GM18526 (cell line): Measurements from ENCODE around the gene DCC.

Experiments
- POLR2A ChIP-seq: IDR thresholded peaks from 3 replicates; pipeline ENCODE4 v1.6.1; 2011; ENCODE audit not compliant: insufficient read length; ENCODE audit errors: extremely low read depth

The DCC gene

DNA sequence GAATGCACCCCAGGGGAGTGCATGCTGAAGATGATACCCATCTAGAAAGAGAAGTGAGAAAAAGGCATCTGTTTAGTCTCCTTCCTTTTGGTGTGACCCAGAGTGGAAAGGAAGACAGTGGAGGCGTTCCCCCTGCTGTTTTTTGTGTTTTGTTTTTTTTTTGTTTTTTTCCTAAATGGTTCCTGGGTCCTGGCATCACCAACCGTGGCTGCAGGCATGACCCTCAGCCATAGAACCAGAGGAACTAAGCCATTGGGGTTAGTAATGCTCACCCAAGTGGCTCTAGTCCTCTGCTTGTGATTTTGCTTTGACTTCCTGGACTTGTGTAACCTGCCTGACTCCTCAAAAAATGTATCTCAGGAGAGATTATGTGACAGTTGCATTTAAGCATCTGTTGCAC lies 451.3 kb downstream of the DCC start:
- TF ChIP-seq POLR2A = no peak

DNA sequence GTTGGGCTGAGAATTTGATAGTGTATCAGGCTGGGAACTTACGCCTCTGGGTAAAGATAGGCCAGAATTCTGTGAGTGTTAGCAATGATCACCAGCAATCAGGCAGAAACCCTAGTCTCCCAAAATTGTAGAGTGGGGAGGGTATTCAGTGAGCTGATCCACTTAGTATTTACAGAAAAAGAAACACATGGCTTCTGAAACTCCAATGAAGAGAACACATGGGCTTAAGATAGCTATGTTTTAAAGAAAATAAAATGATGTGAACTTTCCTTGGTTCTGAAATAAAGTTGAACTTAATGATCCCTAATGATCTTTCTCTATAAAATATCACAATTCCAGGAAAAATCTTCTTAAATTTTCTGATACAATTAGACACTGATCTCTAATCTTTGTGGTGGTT lies 472.8 kb downstream of the DCC start:
- no peak for TF ChIP-seq POLR2A

GRCh38 chr18:52813635-52814416 lies 473.8 kb downstream of the DCC start:
- no peak for TF ChIP-seq POLR2A

- TF ChIP-seq POLR2A = no peak
Measured at GRCh38 chr18:52815651-52816050, 475.7 kb downstream of the DCC start.

DNA sequence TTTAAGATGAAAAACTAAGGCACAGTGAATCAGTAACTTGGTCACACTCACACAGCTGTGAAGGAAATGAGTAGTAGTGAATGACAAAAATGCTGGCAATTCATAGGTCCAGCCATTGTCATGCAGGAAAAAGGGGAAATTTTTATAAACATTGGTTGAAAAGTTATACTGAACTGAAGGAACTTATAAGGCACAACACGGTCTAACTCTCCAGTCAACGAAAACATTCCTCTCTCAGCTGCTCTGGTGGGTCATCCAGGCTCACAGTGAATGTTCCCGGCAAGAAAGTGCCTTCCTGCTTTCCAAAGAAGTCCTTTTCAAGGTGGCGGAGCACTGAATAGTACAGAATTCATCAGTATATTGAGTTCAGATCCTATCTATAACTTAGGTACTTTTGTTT lies 476.1 kb downstream of the DCC start:
- no peak for TF ChIP-seq POLR2A

GRCh38 chr18:52822160-52822559 lies 482.2 kb downstream of the DCC start:
- no peak for TF ChIP-seq POLR2A

- no peak for TF ChIP-seq POLR2A
Measured at GRCh38 chr18:52824126-52824525, 484.1 kb downstream of the DCC start.

DNA sequence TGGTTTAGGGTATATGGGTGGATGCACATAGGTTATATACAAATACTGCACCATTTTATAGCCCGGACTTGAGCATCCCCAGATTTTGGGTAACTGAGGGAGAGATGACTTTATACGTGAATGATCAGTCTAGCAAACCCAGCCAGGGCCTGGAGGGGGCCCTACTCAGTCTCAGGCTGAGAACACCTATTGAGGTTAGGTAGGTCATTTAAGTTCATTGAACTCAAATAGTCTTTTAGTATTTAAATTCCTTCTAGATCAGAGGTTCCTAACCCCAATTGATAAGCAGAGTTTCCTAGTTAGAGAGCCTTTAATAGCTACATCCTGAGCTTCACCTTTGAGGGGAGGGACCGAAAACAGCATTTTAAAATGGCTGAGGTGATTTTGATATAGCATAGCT lies 487.0 kb downstream of the DCC start:
- TF ChIP-seq POLR2A = no peak

GRCh38 chr18:52829320-52829719 lies 489.3 kb downstream of the DCC start:
- no peak for TF ChIP-seq POLR2A

- TF ChIP-seq POLR2A = no peak
Measured at GRCh38 chr18:52829876-52830405, 489.9 kb downstream of the DCC start.

DNA sequence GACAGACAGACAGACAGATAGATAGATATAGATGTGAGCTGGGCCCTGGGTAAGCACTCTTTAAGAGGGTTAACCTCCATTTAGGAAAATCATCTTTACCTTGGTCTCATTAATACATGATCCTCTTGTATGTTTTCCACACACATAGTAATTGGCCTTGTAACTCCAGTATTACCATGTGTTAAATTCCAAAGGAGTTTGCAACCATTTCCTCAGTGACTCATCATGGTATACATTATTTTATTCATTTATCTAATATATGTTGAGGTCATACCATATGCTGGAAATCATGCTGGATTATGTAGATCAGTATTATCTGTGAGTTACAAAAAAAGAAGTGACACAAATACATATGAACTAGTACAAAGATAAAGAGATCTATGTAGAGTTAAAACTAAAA lies 504.3 kb downstream of the DCC start:
- no peak for TF ChIP-seq POLR2A

GRCh38 chr18:52845036-52845435 lies 505.0 kb downstream of the DCC start:
- TF ChIP-seq POLR2A = no peak

DNA sequence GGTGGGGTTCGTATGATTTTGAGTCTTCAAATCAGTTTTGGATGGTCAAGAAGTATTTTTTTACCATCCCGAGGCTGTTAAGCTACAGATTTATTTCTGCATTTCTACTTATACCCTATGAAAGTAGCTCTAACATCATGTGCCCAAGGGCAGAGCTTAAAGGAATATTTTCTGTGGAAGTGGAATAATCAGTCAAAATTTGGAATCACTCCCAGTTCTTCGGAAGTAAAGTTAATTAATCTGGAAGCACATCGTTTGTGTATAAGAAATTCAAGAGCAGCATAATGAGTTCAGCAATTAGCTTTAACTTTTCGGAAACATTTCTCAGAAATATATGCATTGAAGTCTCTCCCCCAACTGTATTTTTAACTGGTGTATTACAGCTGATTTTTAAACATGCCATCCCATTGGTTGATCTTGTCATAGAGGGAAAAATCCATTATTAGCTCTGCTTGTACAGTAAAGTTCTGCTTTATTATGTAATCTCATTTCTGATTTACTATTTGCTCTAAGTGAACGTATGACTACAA lies 510.1 kb downstream of the DCC start:
- no peak for TF ChIP-seq POLR2A

DNA sequence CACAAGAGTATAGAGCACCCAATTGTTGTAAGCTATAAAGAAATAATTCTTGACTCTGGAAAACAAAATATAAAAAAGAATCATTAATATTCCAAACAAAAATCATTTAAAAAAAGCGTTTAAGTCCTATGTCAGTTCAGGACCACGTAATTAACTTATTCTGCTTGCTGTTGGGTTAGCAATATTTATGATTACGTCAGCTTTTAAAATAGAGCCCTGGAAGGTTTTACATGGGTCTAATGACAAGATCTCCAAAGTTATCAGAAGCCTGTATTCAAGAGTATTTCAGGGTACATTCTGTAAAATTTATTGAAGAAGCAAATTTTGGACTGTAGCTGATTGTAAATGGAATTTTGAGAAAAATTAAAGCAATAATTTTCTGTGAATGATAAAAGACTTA lies 521.6 kb downstream of the DCC start:
- no peak for TF ChIP-seq POLR2A

GRCh38 chr18:52869349-52869923 lies 529.4 kb downstream of the DCC start:
- TF ChIP-seq POLR2A = no peak
